Measurements from ENCODE around the gene PLEKHH3. TPM values are rescaled to one million over a fixed set of nuclear protein-coding genes. Genes with fewer than 3 reads are reported as not detected.

Gene PLEKHH3
- total RNA-seq, 2 donors from 2014 or later, result 13.7 to 24.3 TPM

- no peaks in the 10 kb centered on the region for H3K27me3 Mint-ChIP-seq (ENCODE audit: insufficient read depth)
- WGBS, 2 experiments (ENCODE audit: insufficient coverage in 1 of 2, insufficient read length in 1 of 2), result 88 to 100% methylated on average over 1 to 4 of the region's 5 CpGs
- H3K36me3 Mint-ChIP-seq (ENCODE audit: low read depth), result peaks cover 58% of the 10 kb centered on the region
Observed at GRCh38 chr17:42706732-42707131, 29.9 kb upstream of the PLEKHH3 start.

DNA sequence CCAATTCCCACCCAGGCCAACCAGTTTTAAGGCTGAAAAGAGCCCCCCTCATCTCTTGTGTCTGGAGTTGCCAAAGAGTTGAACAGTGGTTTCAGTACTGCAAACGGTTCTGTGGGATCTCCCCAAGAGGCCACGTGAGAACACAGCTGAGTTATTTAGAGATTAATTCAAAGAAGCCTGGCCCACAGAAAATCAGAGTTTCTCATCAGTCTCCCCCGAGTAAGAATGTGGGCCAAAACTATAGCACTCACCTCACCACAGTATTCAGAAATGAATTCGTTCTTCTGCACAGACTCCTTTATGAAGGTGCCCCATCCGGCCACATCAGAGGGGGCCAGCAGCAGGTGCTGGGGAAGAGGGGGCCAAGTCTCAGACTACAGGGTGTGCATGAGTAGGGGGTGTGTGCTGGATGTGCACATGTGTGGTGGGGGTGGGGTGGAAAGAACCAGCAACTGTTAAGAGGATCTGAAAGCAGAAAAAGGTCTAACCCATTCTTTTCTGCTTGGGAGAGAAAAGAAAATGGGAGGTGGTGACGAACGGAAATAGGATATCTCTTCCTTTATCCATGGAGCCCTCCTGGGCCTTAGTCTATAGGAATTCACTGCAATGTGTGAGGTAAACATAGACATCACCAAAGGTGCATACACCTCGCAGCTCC is 28.2 kb upstream of the PLEKHH3 start:
- Mint-ChIP-seq H3K4me3 (no peak overlapping the region), H3K4me1 (no peaks in the 10 kb centered on the region), H3K9me3 (no peaks in the 10 kb centered on the region), H3K36me3 (ENCODE audit: low read depth) (peaks cover 49% of the 10 kb centered on the region), H3K27ac (no peak overlapping the region), H3K27me3 (ENCODE audit: insufficient read depth) (no peaks in the 10 kb centered on the region)
- Histone ChIP-seq H3K4me1 (ENCODE audit: control insufficient read depth, insufficient read depth, low read length) (peaks cover 13% of the 10 kb centered on the region), H3K27ac (ENCODE audit: low read depth, low read length) (no peak overlapping the region), H3K27me3 (ENCODE audit: control insufficient read depth, insufficient read depth, low read length, poor library complexity, severe bottlenecking) (no peaks in the 10 kb centered on the region), H3K4me3 (ENCODE audit: low read length) (no peak overlapping the region), H3K36me3 (ENCODE audit: control insufficient read depth, insufficient read depth, low read length) (peaks cover 34% of the 10 kb centered on the region), H3K9me3 (ENCODE audit: control insufficient read depth, low read length) (no peaks in the 10 kb centered on the region), H3K9ac (ENCODE audit: extremely low read depth, low read length, poor library complexity, severe bottlenecking) (no peak overlapping the region)
- no peak for DNase-seq
- TF ChIP-seq, protein P1, sequence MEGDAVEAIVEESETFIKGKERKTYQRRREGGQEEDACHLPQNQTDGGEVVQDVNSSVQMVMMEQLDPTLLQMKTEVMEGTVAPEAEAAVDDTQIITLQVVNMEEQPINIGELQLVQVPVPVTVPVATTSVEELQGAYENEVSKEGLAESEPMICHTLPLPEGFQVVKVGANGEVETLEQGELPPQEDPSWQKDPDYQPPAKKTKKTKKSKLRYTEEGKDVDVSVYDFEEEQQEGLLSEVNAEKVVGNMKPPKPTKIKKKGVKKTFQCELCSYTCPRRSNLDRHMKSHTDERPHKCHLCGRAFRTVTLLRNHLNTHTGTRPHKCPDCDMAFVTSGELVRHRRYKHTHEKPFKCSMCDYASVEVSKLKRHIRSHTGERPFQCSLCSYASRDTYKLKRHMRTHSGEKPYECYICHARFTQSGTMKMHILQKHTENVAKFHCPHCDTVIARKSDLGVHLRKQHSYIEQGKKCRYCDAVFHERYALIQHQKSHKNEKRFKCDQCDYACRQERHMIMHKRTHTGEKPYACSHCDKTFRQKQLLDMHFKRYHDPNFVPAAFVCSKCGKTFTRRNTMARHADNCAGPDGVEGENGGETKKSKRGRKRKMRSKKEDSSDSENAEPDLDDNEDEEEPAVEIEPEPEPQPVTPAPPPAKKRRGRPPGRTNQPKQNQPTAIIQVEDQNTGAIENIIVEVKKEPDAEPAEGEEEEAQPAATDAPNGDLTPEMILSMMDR (conservative IDR thresholded peaks at IDR 0.05), result no peak
- 80 to 93% methylated on average over 4 to 8 of the region's 8 CpGs for whole genome bisulfite sequencing, 2 experiments (ENCODE audit: insufficient coverage in 1 of 2, insufficient read length in 1 of 2)

More at GRCh38 chr17:42706732-42707131, 29.9 kb upstream of the PLEKHH3 start:
- no peak overlapping the region for H3K27ac Mint-ChIP-seq
- H3K4me3 Mint-ChIP-seq, result no peak overlapping the region
- no peaks in the 10 kb centered on the region for H3K4me1 Mint-ChIP-seq
- H3K9me3 ChIP-seq (ENCODE audit: control insufficient read depth, low read length), result no peaks in the 10 kb centered on the region
- no peak overlapping the region for H3K9ac ChIP-seq (ENCODE audit: extremely low read depth, low read length, poor library complexity, severe bottlenecking)
- TF ChIP-seq, protein P1 (conservative IDR thresholded peaks at IDR 0.05), result no peak
- no peaks in the 10 kb centered on the region for H3K27me3 ChIP-seq (ENCODE audit: control insufficient read depth, insufficient read depth, low read length, poor library complexity, severe bottlenecking)
- no peaks in the 10 kb centered on the region for H3K9me3 Mint-ChIP-seq
- peaks cover 38% of the 10 kb centered on the region for H3K36me3 ChIP-seq (ENCODE audit: control insufficient read depth, insufficient read depth, low read length)
- H3K4me1 ChIP-seq (ENCODE audit: control insufficient read depth, insufficient read depth, low read length), result peaks cover 13% of the 10 kb centered on the region
- no peak for DNase-seq
- no peak overlapping the region for H3K27ac ChIP-seq (ENCODE audit: low read depth, low read length)
- no peak overlapping the region for H3K4me3 ChIP-seq (ENCODE audit: low read length)

DNA sequence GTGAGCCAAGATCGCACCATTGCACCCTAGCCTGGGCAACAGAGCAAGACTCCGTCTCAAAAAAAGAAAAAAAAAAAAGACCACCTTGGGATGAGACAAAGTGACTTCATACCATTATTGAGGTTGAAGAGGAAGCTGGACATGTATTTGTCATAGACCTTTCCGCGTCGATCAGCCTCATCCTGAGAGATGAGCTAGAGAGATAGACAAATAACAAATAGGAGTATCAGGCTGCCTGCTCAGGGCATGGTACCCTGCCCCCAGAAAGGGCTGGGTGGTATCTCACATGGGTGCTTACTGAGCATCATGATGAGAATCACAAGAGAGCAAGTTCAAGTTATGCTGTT is 27.7 kb upstream of the PLEKHH3 start:
- Histone ChIP-seq H3K27ac (ENCODE audit: low read depth, low read length) (no peak overlapping the region), H3K9me3 (ENCODE audit: control insufficient read depth, low read length) (no peaks in the 10 kb centered on the region), H3K27me3 (ENCODE audit: control insufficient read depth, insufficient read depth, low read length, poor library complexity, severe bottlenecking) (no peaks in the 10 kb centered on the region), H3K4me3 (ENCODE audit: low read length) (no peak overlapping the region), H3K36me3 (ENCODE audit: control insufficient read depth, insufficient read depth, low read length) (peaks cover 32% of the 10 kb centered on the region), H3K4me1 (ENCODE audit: control insufficient read depth, insufficient read depth, low read length) (peaks cover 10% of the 10 kb centered on the region), H3K9ac (ENCODE audit: extremely low read depth, low read length, poor library complexity, severe bottlenecking) (no peak overlapping the region)
- H3K4me1 Mint-ChIP-seq, result peaks cover 2% of the 10 kb centered on the region
- no peak overlapping the region for H3K4me3 Mint-ChIP-seq
- 91 to 95% methylated on average over 5 of the region's 5 CpGs for WGBS, 2 experiments (ENCODE audit: insufficient coverage in 1 of 2, insufficient read length in 1 of 2)
- H3K27me3 Mint-ChIP-seq (ENCODE audit: insufficient read depth), result no peaks in the 10 kb centered on the region
- H3K27ac Mint-ChIP-seq, result no peak overlapping the region
- TF ChIP-seq, protein P1 (conservative IDR thresholded peaks at IDR 0.05), result no peak
- no peak for DNase-seq
- H3K36me3 Mint-ChIP-seq (ENCODE audit: low read depth), result peaks cover 46% of the 10 kb centered on the region
- no peaks in the 10 kb centered on the region for H3K9me3 Mint-ChIP-seq

All from endodermal cell (in vitro differentiated cells).